SK-N-SH treated with all-trans-retinoic acid at 6 μM for 48 hours (cell line): ENCODE results near the gene PEBP1.
A peak's percentile ranks its signal among the peaks of the same experiment; 100 is the strongest.

Source experiments
- ATAC-seq: fragments of 200-7000 bp; cut with Tn5 transposase; 3 replicates; pipeline ENCODE4 v1.9.1; 2020; ENCODE audit warnings: mild to moderate bottlenecking, moderate library complexity
- ARNTL ChIP-seq: fragments of 450-650 bp; formaldehyde crosslinking; IDR thresholded peaks from 2 replicates; pipeline ENCODE4 v1.5.0; 2020; ENCODE audit warnings: low read depth, mild to moderate bottlenecking, moderate library complexity, borderline replicate concordance
- CSDC2 ChIP-seq: fragments of 250-450 bp; sonication (Bioruptor Pico); IDR thresholded peaks from 2 replicates; pipeline ENCODE4 v1.5.0; 2020; ENCODE audit warnings: mild to moderate bottlenecking, moderate library complexity
- ESRRG ChIP-seq: fragments of 250-450 bp; sonication (Bioruptor Pico); IDR thresholded peaks from 2 replicates; pipeline ENCODE4 v1.6.1; 2021; ENCODE audit warnings: mild to moderate bottlenecking
- GLIS3 ChIP-seq: fragments of 250-450 bp; sonication (Bioruptor Pico); IDR thresholded peaks from 2 replicates; pipeline ENCODE4 v1.5.0; 2020; ENCODE audit warnings: mild to moderate bottlenecking, moderate library complexity
- ISL1 ChIP-seq: fragments of 250-450 bp; sonication (Bioruptor Pico); IDR thresholded peaks from 2 replicates; pipeline ENCODE4 v2.1.2; 2022; ENCODE audit warnings: mild to moderate bottlenecking, moderate library complexity
- OSR1 ChIP-seq: fragments of 250-450 bp; sonication (Bioruptor Pico); IDR thresholded peaks from 2 replicates; pipeline ENCODE4 v1.8.0; 2022; ENCODE audit warnings: moderate library complexity, mild to moderate bottlenecking, inconsistent platforms
- PATZ1 ChIP-seq: fragments of 250-450 bp; sonication (Bioruptor Pico); IDR thresholded peaks from 2 replicates; pipeline ENCODE4 v1.8.0; 2020; ENCODE audit warnings: mild to moderate bottlenecking, moderate library complexity, borderline replicate concordance
- RARB ChIP-seq: fragments of 250-450 bp; sonication (Bioruptor Pico); IDR thresholded peaks from 2 replicates; pipeline ENCODE4 v1.8.0; 2021; ENCODE audit warnings: mild to moderate bottlenecking, moderate library complexity
- SNAI2 ChIP-seq: fragments of 250-450 bp; sonication (Bioruptor Pico); IDR thresholded peaks from 2 replicates; pipeline ENCODE4 v1.5.0; 2020; ENCODE audit warnings: mild to moderate bottlenecking, moderate library complexity
- TCF4 ChIP-seq: fragments of 250-450 bp; sonication (Bioruptor Pico); IDR thresholded peaks from 2 replicates; pipeline ENCODE4 v1.8.0; 2021; ENCODE audit warnings: mild to moderate bottlenecking, moderate library complexity, borderline replicate concordance
- TOX ChIP-seq: fragments of 250-450 bp; sonication (Bioruptor Pico); IDR thresholded peaks from 2 replicates; pipeline ENCODE4 v1.8.0; 2021; ENCODE audit warnings: mild to moderate bottlenecking, moderate library complexity, borderline replicate concordance
- TSHZ2 ChIP-seq: fragments of 250-450 bp; sonication (Bioruptor Pico); IDR thresholded peaks from 2 replicates; pipeline ENCODE4 v1.5.0; 2020; ENCODE audit warnings: mild to moderate bottlenecking, moderate library complexity
- ZC3H10 ChIP-seq: fragments of 250-450 bp; sonication (Bioruptor Pico); IDR thresholded peaks from 2 replicates; pipeline ENCODE4 v1.5.1; 2021; ENCODE audit warnings: mild to moderate bottlenecking, moderate library complexity
- ZFP3 ChIP-seq: fragments of 250-450 bp; sonication (Bioruptor Pico); IDR thresholded peaks from 2 replicates; pipeline ENCODE4 v1.5.0; 2020; ENCODE audit warnings: mild to moderate bottlenecking, moderate library complexity
- ZFP30 ChIP-seq: fragments of 450-650 bp; formaldehyde crosslinking; IDR thresholded peaks from 2 replicates; pipeline ENCODE4 v1.5.0; 2022; ENCODE audit warnings: mild to moderate bottlenecking, moderate library complexity
- ZNF565 ChIP-seq: fragments of 450-650 bp; formaldehyde crosslinking; conservative IDR thresholded peaks from 2 replicates; pipeline ENCODE4 v1.5.0; 2020; ENCODE audit warnings: low read depth, mild to moderate bottlenecking, moderate library complexity
- ZNF70 ChIP-seq: fragments of 450-650 bp; formaldehyde crosslinking; IDR thresholded peaks from 2 replicates; pipeline ENCODE4 v1.5.0; 2020; ENCODE audit warnings: mild to moderate bottlenecking, moderate library complexity
- ZNF8 ChIP-seq: fragments of 450-650 bp; formaldehyde crosslinking; IDR thresholded peaks from 2 replicates; pipeline ENCODE4 v1.5.0; 2020; ENCODE audit warnings: mild to moderate bottlenecking, moderate library complexity
- TF ChIP-seq, protein P1 (sequence below): fragments of 250-450 bp; sonication (Bioruptor Pico); IDR thresholded peaks from 2 replicates; pipeline ENCODE4 v1.5.1; 2021; ENCODE audit warnings: mild to moderate bottlenecking, moderate library complexity
- TF ChIP-seq, protein P2 (sequence below): fragments of 250-450 bp; sonication (Bioruptor Pico); IDR thresholded peaks from 2 replicates; pipeline ENCODE4 v1.8.0; 2021; ENCODE audit warnings: low read depth, mild to moderate bottlenecking, moderate library complexity, borderline replicate concordance
- TF ChIP-seq, protein P3 (sequence below): fragments of 250-450 bp; sonication (Bioruptor Pico); IDR thresholded peaks from 2 replicates; pipeline ENCODE4 v1.5.1; 2020; ENCODE audit warnings: low read depth, mild to moderate bottlenecking, moderate library complexity

PEBP1 gene

DNA sequence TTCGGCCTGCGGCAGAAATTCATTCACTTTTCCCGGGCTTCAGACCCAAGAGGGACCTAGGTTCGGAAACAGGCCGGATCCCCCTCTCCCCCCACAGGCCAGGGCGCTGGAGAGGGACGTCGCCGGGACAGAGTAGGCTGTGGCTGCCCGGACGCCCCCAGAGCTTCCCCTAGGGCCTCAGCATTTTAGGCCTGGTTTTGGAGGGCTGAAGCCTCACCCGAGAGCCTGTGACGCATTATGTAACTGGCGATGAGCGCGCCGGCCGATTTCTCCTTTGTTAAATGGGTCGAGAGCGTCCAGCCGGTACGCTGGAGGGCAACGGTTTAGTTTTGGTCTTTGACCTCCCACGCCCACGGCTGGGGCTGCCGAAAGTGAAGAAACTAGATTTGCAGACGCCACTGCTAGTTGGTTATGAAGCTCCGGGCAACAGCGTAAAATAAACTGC lies 657 bp downstream of the PEBP1 start:
- peak; percentile 52 for ATAC-seq
- TF ChIP-seq GLIS3 (no peak), ZFP3 (no peak), CSDC2 (no peak), ZNF70 (CRISPR knock-in tag) (no peak), ZNF565 (CRISPR knock-in tag) (no peak), TCF4 (no peak), ZC3H10 (CRISPR knock-in tag) (no peak), ESRRG (CRISPR knock-in tag) (no peak), PATZ1 (CRISPR knock-in tag) (no peak), ARNTL (CRISPR knock-in tag) (no peak), ZNF8 (no peak), ZFP30 (CRISPR knock-in tag) (no peak)

DNA sequence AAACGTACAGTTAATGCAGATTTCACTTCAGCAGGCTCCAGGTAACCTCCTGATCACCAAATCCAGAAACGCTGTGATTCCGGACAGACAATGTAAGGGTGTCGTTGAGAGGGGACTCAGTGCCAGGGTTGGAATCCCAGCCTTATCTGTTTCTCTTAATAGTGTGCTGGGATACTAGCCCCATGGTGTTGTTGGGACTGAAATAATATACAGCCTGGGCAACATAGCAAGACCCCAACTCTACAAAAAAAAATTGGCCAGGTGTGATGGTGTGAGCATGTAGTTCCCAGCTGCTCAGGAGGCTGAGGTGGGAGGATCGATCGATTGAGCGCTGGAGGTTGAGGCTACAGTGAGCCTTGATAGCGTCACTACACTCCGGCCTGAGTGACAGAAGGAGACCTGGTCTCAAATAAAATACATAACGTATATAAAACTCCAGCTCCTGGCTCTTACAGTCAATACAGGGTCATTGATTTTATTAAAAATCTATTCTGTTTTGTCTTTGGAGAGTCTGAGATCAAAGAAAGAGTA lies 1.3 kb downstream of the PEBP1 start:
- no peak for TF ChIP-seq RARB (CRISPR knock-in tag)
- TF ChIP-seq, protein P1, sequence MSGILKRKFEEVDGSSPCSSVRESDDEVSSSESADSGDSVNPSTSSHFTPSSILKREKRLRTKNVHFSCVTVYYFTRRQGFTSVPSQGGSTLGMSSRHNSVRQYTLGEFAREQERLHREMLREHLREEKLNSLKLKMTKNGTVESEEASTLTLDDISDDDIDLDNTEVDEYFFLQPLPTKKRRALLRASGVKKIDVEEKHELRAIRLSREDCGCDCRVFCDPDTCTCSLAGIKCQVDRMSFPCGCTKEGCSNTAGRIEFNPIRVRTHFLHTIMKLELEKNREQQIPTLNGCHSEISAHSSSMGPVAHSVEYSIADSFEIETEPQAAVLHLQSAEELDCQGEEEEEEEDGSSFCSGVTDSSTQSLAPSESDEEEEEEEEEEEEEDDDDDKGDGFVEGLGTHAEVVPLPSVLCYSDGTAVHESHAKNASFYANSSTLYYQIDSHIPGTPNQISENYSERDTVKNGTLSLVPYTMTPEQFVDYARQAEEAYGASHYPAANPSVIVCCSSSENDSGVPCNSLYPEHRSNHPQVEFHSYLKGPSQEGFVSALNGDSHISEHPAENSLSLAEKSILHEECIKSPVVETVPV = no peak
- no peak for TF ChIP-seq GLIS3
- TF ChIP-seq TOX (CRISPR knock-in tag) = no peak
- TF ChIP-seq, protein P2, sequence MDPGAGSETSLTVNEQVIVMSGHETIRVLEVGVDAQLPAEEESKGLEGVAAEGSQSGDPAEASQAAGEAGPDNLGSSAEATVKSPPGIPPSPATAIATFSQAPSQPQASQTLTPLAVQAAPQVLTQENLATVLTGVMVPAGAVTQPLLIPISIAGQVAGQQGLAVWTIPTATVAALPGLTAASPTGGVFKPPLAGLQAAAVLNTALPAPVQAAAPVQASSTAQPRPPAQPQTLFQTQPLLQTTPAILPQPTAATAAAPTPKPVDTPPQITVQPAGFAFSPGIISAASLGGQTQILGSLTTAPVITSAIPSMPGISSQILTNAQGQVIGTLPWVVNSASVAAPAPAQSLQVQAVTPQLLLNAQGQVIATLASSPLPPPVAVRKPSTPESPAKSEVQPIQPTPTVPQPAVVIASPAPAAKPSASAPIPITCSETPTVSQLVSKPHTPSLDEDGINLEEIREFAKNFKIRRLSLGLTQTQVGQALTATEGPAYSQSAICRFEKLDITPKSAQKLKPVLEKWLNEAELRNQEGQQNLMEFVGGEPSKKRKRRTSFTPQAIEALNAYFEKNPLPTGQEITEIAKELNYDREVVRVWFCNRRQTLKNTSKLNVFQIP (CRISPR knock-in tag) = no peak
- TF ChIP-seq TCF4 = no peak
- no peak for TF ChIP-seq TSHZ2 (CRISPR knock-in tag)
- no peak for TF ChIP-seq CSDC2
- no peak for TF ChIP-seq PATZ1 (CRISPR knock-in tag)
- TF ChIP-seq OSR1 (CRISPR knock-in tag) = no peak
- TF ChIP-seq ZNF565 (CRISPR knock-in tag) = no peak
- no peak for TF ChIP-seq ZFP30 (CRISPR knock-in tag)
- TF ChIP-seq, protein P3, sequence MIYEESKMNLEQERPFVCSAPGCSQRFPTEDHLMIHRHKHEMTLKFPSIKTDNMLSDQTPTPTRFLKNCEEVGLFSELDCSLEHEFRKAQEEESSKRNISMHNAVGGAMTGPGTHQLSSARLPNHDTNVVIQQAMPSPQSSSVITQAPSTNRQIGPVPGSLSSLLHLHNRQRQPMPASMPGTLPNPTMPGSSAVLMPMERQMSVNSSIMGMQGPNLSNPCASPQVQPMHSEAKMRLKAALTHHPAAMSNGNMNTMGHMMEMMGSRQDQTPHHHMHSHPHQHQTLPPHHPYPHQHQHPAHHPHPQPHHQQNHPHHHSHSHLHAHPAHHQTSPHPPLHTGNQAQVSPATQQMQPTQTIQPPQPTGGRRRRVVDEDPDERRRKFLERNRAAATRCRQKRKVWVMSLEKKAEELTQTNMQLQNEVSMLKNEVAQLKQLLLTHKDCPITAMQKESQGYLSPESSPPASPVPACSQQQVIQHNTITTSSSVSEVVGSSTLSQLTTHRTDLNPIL = no peak
- TF ChIP-seq ESRRG (CRISPR knock-in tag) = no peak
- no peak for TF ChIP-seq ISL1 (CRISPR knock-in tag)
- no peak for TF ChIP-seq SNAI2 (CRISPR knock-in tag)
- no peak for ATAC-seq
